ENCODE measurements around the gene TBC1D22B.

GRCh38 chr6:37282371-37282770, 24.8 kb downstream of the TBC1D22B start:
- TF ChIP-seq POLR2A (IDR thresholded peaks at IDR 0.05; ENCODE audit: low read length) (no peak), GATA1 (IDR thresholded peaks at IDR 0.05; ENCODE audit: low read depth, low read length) (no peak)
